ENCODE measurements around the gene NR6A1. TPM values are rescaled to one million over a fixed set of nuclear protein-coding genes. Genes with fewer than 3 reads are reported as not detected.
A peak's percentile ranks its signal among the peaks of the same experiment; 100 is the strongest.

Gene NR6A1
- total and polyA plus RNA-seq, 2 of the 8 experiments (the other 6 are each of a cell fraction or from before 2014, with no cell fraction given) = 93.2 to 237 TPM

DNA sequence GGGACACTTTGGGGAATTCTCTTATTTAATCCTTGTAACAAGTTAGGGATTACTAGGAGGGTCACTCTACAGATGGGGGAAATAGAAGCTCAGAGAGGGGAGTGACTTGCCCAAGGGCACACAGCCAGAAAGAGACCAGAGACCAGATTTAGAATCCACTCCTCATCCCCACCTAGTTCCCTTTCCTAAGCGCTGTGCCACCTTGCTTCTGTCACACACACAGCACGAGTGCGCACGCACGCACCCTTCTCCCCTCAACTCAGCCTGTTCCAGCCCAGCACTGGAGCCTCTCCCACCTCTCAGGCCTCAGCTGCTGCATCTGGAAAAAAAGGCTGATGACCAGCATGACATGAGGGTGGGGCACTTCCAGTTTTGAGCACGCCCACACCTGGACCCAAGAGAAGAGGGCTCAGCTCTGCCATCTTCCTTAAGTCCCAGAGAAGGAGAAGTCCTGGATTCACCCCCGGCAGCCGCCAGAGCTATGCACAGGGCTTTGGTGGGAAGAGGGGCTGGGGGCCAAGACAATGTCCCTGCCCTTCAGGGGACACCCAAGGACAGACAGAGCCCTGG, 282.4 kb downstream of the NR6A1 start:
- CTCF ChIA-PET (ENCODE audit: partially characterized antibody) = interaction anchor here (1.0 to 1.4 kb wide), 4 partner anchors 9 to 78 kb away, joined by 3 to 8 read pairs (median 4); no protein-coding TSS in a partner anchor

More for the DNA sequence above, 282.4 kb downstream of the NR6A1 start:
- Histone ChIP-seq H4K20me1 (replicated peaks in 1 of 2; ENCODE audit: control insufficient read depth in 1 of 2, insufficient read depth in 2 of 2, low read length in 2 of 2) (peaks cover 0 to 2% of the 10 kb centered on the region in 2 experiments), H3K9ac (replicated peaks in 1 of 4; ENCODE audit: extremely low read depth in 1 of 4, low read depth in 3 of 4, low read length in 3 of 4) (no peak overlapping the region), H2AK5ac (ENCODE audit: low read depth, low read length) (no peak overlapping the region), H2BK12ac (ENCODE audit: low read depth, low read length) (no peak overlapping the region), H3K23ac (ENCODE audit: insufficient read length) (no peak overlapping the region), H3K18ac (ENCODE audit: extremely low read depth, low read length) (no peak overlapping the region; the same call in 1 of the 2 replicates), H2BK20ac (ENCODE audit: low read length) (0 out of 2 replicates have a peak overlapping the region, but pooled peaks have one; percentile 72), H2BK5ac (ENCODE audit: low read depth, low read length) (no peak overlapping the region), H3K27me3 (replicated peaks in 1 of 4; ENCODE audit: control insufficient read depth in 3 of 4, extremely low read depth in 1 of 4, insufficient read depth in 3 of 4, low read length in 3 of 4) (peaks cover 0 to 7% (median 5%) of the 10 kb centered on the region in 4 experiments; a peak in 4 of 7 replicates), H3K4ac (replicated peaks; ENCODE audit: insufficient read length, low read depth, low read length) (no peak overlapping the region), H3K14ac (ENCODE audit: insufficient read length) (no peak overlapping the region), H3K79me2 (ENCODE audit: control insufficient read depth in 1 of 2, insufficient read depth in 2 of 2, low read length in 2 of 2) (no peaks in the 10 kb centered on the region), H4K8ac (ENCODE audit: extremely low read depth, insufficient read depth, low read length) (no peak overlapping the region), H3K36me3 (ENCODE audit: control insufficient read depth in 2 of 4, insufficient read depth in 4 of 4, low read length in 3 of 4) (no peaks in the 10 kb centered on the region), H3K4me3 (ENCODE audit: extremely low read depth in 1 of 4, insufficient read depth in 2 of 4, low read depth in 3 of 4, low read length in 4 of 4) (no peak overlapping the region), H3K4me2 (ENCODE audit: insufficient read depth in 1 of 2, low read depth in 2 of 2, low read length in 2 of 2) (no peak overlapping the region), H2AFZ (ENCODE audit: low read length) (no peak overlapping the region), H3K79me1 (ENCODE audit: low read depth, low read length) (no peaks in the 10 kb centered on the region), H2BK120ac (replicated peaks; ENCODE audit: low read depth, low read length) (no peak overlapping the region), H3K4me1 (replicated peaks in 1 of 4; ENCODE audit: control insufficient read depth in 3 of 4, insufficient read depth in 4 of 4, low read length in 3 of 4) (peaks cover 2 to 23% (median 3%) of the 10 kb centered on the region in 4 experiments; a peak in 5 of 7 replicates), H2BK15ac (ENCODE audit: low read length) (no peak overlapping the region), H3K56ac (replicated peaks; ENCODE audit: insufficient read length, low read depth, low read length) (no peak overlapping the region), H3K23me2 (ENCODE audit: low read depth, low read length) (no peaks in the 10 kb centered on the region; the same call in 1 of the 2 replicates), H3K27ac (ENCODE audit: low read depth, low read length) (no peak overlapping the region), H3K9me3 (ENCODE audit: insufficient read depth in 2 of 2, low read depth in 1 of 2, low read length in 1 of 2) (no peaks in the 10 kb centered on the region), H4K5ac (ENCODE audit: insufficient read length, low read depth, low read length) (no peak overlapping the region), H4K91ac (replicated peaks; ENCODE audit: insufficient read length, low read length) (no peak overlapping the region)
- TF ChIP-seq EZH2 (IDR thresholded peaks at IDR 0.05; ENCODE audit: low read depth, low read length, severe bottlenecking) = peak; percentile 14
- TF ChIP-seq, protein P1, sequence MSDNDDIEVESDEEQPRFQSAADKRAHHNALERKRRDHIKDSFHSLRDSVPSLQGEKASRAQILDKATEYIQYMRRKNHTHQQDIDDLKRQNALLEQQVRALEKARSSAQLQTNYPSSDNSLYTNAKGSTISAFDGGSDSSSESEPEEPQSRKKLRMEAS (IDR thresholded peaks at IDR 0.05) = no peak
- POLR2A ChIA-PET (ENCODE audit: partially characterized antibody) = no interaction called here
- WGBS, 2 experiments (ENCODE audit: extremely low coverage in 1 of 2, insufficient coverage in 1 of 2, insufficient read length in 1 of 2, insufficient replicate concordance in 2 of 2, low coverage in 1 of 2, low lambda C conversion rate in 2 of 2, missing lambda C conversion rate in 1 of 2) = 79% methylated on average over 8 of the region's 8 CpGs; no CpG with 5 or more reads in 1 of the 2 experiments
- no peak for DNase-seq (ENCODE audit: low read depth in 1 of 2, low spot score in 2 of 2)
- no peak for FAIRE-seq

Data from H1 (cell line).